ENCODE measurements around the gene RPL36. TPM values are rescaled to one million over a fixed set of nuclear protein-coding genes. Genes with fewer than 3 reads are reported as not detected.

The RPL36 gene
- total and polyA plus RNA-seq, 9 of the 15 experiments (the other 6 are each of a cell fraction or from before 2014, with no cell fraction given), result 350 to 3,412 (median 1,507) TPM

DNA sequence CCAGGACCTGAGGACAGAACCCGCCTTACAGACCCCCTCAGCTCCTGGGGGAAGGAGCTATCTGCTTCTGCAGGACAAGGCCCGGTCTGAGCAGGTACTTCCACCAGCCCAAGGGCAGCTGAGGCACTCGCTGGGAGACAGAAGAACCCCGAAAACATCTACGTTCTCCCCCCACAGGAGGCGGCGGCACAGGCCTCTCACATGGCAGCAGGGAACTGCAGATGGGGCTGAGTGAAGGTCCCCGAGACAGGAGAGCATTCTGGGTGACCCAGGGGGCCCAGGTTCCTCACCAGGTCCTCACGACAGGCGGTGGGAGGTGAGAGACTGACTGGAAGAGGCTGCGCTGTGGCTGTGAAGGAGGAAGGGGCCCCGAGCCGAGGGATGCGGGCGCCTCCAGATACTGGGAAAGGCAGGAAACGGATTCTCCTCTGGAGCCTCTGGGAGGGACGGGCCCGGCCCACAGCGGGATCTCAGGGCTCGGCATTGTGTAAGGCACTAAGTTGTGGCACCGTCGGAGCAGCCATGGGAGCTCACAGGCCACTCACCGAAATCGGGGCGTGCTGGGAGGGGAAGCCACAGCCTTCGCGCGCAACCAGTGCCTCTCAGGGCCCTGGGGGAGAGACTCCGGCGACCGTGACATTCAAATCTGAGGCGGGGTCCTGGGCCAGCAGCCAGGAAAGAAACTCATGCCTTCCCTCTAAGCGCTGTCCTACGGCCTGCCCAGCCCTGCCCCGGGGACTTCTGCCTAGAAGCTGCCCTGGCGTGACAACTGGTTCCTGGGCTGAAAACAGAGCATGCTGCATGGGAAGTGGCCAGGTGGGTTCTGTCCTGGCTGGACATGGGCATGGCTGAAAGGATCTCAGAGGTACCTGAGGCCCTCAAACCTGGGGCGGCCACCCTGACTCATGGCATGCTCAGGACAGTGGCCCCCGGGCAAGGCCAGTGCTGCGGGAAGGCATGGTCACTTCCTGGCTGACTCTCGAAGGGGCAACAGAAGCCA, 14.0 kb downstream of the RPL36 start (continued):
- no peak for TF ChIP-seq ZNF778 (CRISPR knock-in tag; IDR thresholded peaks at IDR 0.05)
- TF ChIP-seq SIN3A (IDR thresholded peaks at IDR 0.05; ENCODE audit: borderline replicate concordance in 2 of 2, control insufficient read depth in 1 of 2, low read depth in 2 of 2, low read length in 2 of 2), result no peak
- TF ChIP-seq ZFPM2 (CRISPR knock-in tag; IDR thresholded peaks at IDR 0.05), result no peak
- TF ChIP-seq RBM22 (IDR thresholded peaks at IDR 0.05; ENCODE audit: low read depth, low read length, poor library complexity, severe bottlenecking), result peak; percentile 89

DNA sequence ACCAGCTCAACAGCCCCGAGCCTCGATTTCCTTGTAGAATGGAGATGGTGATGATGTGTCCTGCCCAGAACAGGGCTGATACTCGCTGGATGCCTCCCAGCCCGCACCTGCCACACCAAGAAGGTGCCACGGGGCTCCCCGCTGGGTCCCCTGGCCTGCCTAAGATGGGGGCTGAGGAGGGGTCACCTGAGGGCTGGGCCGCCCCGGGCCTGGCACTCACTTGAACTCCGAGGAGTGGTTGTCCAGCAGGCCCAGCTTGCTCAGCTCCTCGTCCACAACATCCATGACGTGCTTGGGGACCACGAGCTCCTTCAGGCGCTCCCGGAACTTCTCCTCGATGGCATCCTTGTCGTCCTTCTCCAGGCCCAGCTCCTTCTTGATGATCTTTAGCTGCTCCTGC, 15.5 kb downstream of the RPL36 start:
- H3K79me2 ChIP-seq (ENCODE audit: control insufficient read depth, insufficient read depth, low read length), result peaks cover 15% of the 10 kb centered on the region; the same call in 2 of the 3 replicates
- DNase-seq (ENCODE audit: extremely low read depth in 1 of 4, low spot score in 3 of 4) (peak in 1 of 4 experiments; percentile 9), FAIRE-seq (no peak), ATAC-seq (peak; percentile 3)
- CTCF ChIA-PET (ENCODE audit: low intra/inter-chr PET ratio), result no interaction called here
- H4K20me1 ChIP-seq (replicated peaks; ENCODE audit: control insufficient read depth, insufficient read depth, low read length), result 0 out of 2 replicates have a peak, but pooled peaks cover 3% of the 10 kb centered on the region
- POLR2A ChIA-PET, result interaction anchor here (0.7 to 3.5 kb wide), 9 partner anchors 8 to 272 kb away, joined by 3 to 20 read pairs (median 9); partner anchors contain the start of genes CATSPERD, LONP1, RANBP3 and RPL36
- in situ Hi-C loops (cut with MboI) (no loop called here), intact Hi-C loops (cut with micrococcal nuclease) (no loop called here)
- no peak overlapping the region for H3K4me2 ChIP-seq (ENCODE audit: insufficient read depth, low read length)
- peaks cover 0 to 23% of the 10 kb centered on the region in 2 experiments; a peak in 2 of 5 replicates for H3K4me1 ChIP-seq (replicated peaks in 1 of 2; ENCODE audit: control insufficient read depth in 2 of 2, insufficient read depth in 2 of 2, low read length in 2 of 2)
- no TSS peak for BruUV-seq (replicated peaks)
- no peaks in the 10 kb centered on the region for H3K9me3 ChIP-seq (replicated peaks; ENCODE audit: control insufficient read depth, insufficient read depth, low read depth, low read length)
- no peaks in the 10 kb centered on the region for H3K9me1 ChIP-seq (ENCODE audit: control insufficient read depth, insufficient read depth, low read length)
- H3K27ac ChIP-seq (ENCODE audit: extremely low read depth, low read depth, low read length), result no peak overlapping the region
- no peaks in the 10 kb centered on the region for H3K27me3 ChIP-seq (ENCODE audit: control insufficient read depth in 2 of 2, insufficient read depth in 2 of 2, low read length in 2 of 2)
- no peak overlapping the region; a peak in 1 of 4 replicates for H3K9ac ChIP-seq (ENCODE audit: insufficient read depth in 1 of 2, low read depth in 2 of 2, low read length in 2 of 2)
- no peak overlapping the region for H2AFZ ChIP-seq (ENCODE audit: low read depth, low read length)
- H3K4me3 ChIP-seq, result no peak overlapping the region
- 91% methylated on average over 14 of the region's 16 CpGs for WGBS (ENCODE audit: insufficient coverage, low coverage, missing lambda C conversion rate)
- peaks cover 78% of the 10 kb centered on the region; the same call in 2 of the 3 replicates for H3K36me3 ChIP-seq (ENCODE audit: control insufficient read depth, insufficient read depth, low read length)
- no peak for TF ChIP-seq PHTF2 (CRISPR knock-in tag; IDR thresholded peaks at IDR 0.05)
- peak; percentile 58 for TF ChIP-seq RBFOX2 (IDR thresholded peaks at IDR 0.05; ENCODE audit: low read depth, low read length)
- TF ChIP-seq SUPT5H (IDR thresholded peaks at IDR 0.05), result peak; percentile 26; the same call in 1 of the 2 replicates
- TF ChIP-seq MAZ (CRISPR knock-in tag; conservative IDR thresholded peaks at IDR 0.05 in 1 of 2, IDR thresholded peaks at IDR 0.05 in 1 of 2), result no peak
- no peak for TF ChIP-seq ZNF695 (CRISPR knock-in tag; IDR thresholded peaks at IDR 0.05)
- no peak for TF ChIP-seq ZFP30 (CRISPR knock-in tag; IDR thresholded peaks at IDR 0.05; ENCODE audit: borderline replicate concordance)
- TF ChIP-seq FOSL1 (tag; conservative IDR thresholded peaks at IDR 0.05), result no peak
- no peak for TF ChIP-seq NR1H2 (CRISPR knock-in tag; IDR thresholded peaks at IDR 0.05)
- no peak for TF ChIP-seq DPF2 (IDR thresholded peaks at IDR 0.05)
- TF ChIP-seq FOXM1 (IDR thresholded peaks at IDR 0.05; ENCODE audit: low read depth), result no peak
- TF ChIP-seq FOXM1 (CRISPR knock-in tag; IDR thresholded peaks at IDR 0.05; ENCODE audit: low read depth), result no peak
- no peak for TF ChIP-seq NBN (IDR thresholded peaks at IDR 0.05; ENCODE audit: low read depth)
- TF ChIP-seq MTA2 (IDR thresholded peaks at IDR 0.05; ENCODE audit: low read depth), result no peak
- TF ChIP-seq, protein P1, sequence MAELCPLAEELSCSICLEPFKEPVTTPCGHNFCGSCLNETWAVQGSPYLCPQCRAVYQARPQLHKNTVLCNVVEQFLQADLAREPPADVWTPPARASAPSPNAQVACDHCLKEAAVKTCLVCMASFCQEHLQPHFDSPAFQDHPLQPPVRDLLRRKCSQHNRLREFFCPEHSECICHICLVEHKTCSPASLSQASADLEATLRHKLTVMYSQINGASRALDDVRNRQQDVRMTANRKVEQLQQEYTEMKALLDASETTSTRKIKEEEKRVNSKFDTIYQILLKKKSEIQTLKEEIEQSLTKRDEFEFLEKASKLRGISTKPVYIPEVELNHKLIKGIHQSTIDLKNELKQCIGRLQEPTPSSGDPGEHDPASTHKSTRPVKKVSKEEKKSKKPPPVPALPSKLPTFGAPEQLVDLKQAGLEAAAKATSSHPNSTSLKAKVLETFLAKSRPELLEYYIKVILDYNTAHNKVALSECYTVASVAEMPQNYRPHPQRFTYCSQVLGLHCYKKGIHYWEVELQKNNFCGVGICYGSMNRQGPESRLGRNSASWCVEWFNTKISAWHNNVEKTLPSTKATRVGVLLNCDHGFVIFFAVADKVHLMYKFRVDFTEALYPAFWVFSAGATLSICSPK (IDR thresholded peaks at IDR 0.05; ENCODE audit: borderline replicate concordance), result no peak
- no peak for TF ChIP-seq ZNF316 (IDR thresholded peaks at IDR 0.05)
- no peak for TF ChIP-seq PTRF (tag; IDR thresholded peaks at IDR 0.05)

Data from K562 (cell line).